ENCODE data around the gene ARVCF.

ARVCF gene

DNA sequence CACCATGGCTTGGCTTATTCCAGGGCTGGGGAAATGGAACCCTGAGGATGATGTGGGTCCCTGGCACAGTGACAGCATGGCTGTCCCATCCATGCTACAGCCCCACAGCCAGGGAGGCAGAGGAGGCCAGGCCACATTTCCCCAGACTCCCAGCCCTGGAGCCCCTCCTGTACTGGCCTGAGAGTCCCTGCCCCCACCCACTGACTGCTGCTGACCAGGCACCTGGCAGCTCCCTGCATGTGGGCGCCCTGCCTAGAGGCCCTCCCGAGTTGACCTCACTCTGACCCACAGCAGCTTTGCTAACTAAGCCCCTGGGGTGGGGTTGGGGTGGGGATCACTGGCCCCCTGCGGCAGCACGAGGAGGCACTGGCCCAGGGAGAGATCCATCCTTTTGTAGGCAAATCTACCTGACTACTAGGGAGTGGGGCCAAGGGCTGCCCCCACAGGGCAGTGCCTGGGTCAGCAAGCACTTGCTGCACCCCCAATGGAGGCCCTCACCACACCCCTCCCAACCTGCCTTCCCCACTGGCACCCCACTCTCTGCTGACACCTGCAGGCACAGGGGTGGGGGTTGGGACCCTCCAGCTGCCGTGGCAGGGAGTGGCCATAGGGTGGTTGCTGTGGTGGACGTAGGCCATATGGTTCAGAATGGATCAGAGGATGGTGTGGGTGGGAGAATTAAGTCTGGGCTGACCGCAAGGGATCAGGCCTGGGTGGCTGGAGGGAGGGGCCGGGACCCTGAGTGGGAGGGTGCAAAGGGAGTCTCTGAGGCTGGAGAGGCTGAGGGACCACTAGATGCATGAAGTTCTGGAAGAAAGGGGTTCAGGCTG, 17.4 kb downstream of the ARVCF start:
- Histone ChIP-seq H3K27me3 (ENCODE audit: control insufficient read depth in 2 of 2, insufficient read depth in 2 of 2, low read length in 2 of 2) (no peaks in the 10 kb centered on the region), H3K4me3 (ENCODE audit: low read length in 2 of 2) (no peak overlapping the region), H3K9ac (ENCODE audit: low read depth in 1 of 2, low read length in 2 of 2) (no peak overlapping the region), H3K4me1 (ENCODE audit: control insufficient read depth in 2 of 2, insufficient read depth in 2 of 2, low read length in 2 of 2) (peaks cover 0 to 2% of the 10 kb centered on the region in 2 donors), H3K9me3 (ENCODE audit: control insufficient read depth in 2 of 2, low read length in 2 of 2) (no peaks in the 10 kb centered on the region), H3K36me3 (ENCODE audit: control insufficient read depth in 2 of 2, insufficient read depth in 2 of 2, low read length in 2 of 2) (no peaks in the 10 kb centered on the region), H3K27ac (ENCODE audit: low read depth in 2 of 2, low read length in 2 of 2) (no peak overlapping the region)

DNA sequence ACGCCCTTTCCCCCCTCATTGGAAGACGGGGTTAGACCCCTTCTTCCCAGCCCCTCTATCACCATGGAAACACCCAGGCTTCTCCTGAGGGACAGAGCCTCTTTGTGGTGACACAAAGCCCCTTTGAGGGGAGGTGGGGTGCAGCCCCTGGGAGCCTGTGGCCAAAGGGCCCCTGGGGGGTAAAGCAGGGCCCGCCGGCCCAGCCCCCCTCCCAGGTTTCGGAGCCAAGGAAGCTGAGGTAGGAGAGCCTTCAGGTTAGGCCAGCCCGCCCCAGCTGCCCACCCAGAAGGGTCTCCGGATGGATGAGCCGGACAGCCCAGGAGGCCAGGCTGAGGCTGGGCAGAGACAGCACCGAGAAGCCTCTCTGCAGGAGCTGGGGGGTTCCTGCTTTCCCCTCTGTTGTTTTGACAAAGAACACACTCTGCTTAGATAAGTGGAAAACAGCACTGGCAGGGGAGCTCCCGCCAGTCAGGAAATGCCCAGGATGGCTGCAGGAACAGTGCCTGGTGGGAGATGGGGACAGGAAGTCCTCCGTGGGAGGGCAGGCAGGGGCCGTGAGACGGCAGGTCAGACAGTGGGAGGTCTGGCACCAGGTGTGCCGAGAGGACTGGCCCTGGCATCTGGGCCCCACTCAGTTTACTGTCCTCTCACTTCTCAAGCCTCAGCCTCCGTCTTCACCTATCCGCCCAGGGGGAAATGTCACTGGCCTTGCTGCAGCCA, 18.2 kb downstream of the ARVCF start:
- H3K36me3 ChIP-seq (ENCODE audit: control insufficient read depth in 2 of 2, insufficient read depth in 2 of 2, low read length in 2 of 2): no peaks in the 10 kb centered on the region
- no peak overlapping the region for H3K4me3 ChIP-seq (ENCODE audit: low read length in 2 of 2)
- no peaks in the 10 kb centered on the region for H3K27me3 ChIP-seq (ENCODE audit: control insufficient read depth in 2 of 2, insufficient read depth in 2 of 2, low read length in 2 of 2)
- H3K4me1 ChIP-seq (ENCODE audit: control insufficient read depth in 2 of 2, insufficient read depth in 2 of 2, low read length in 2 of 2): peaks cover 0 to 2% of the 10 kb centered on the region in 2 donors
- H3K9me3 ChIP-seq (ENCODE audit: control insufficient read depth in 2 of 2, low read length in 2 of 2): no peaks in the 10 kb centered on the region
- H3K27ac ChIP-seq (ENCODE audit: low read depth in 2 of 2, low read length in 2 of 2): no peak overlapping the region
- H3K9ac ChIP-seq (ENCODE audit: low read depth in 1 of 2, low read length in 2 of 2): no peak overlapping the region

- no peak overlapping the region for H3K27ac ChIP-seq (ENCODE audit: low read depth in 2 of 2, low read length in 2 of 2)
- no peaks in the 10 kb centered on the region for H3K27me3 ChIP-seq (ENCODE audit: control insufficient read depth in 2 of 2, insufficient read depth in 2 of 2, low read length in 2 of 2)
- H3K4me3 ChIP-seq (ENCODE audit: low read length in 2 of 2): no peak overlapping the region
- H3K9me3 ChIP-seq (ENCODE audit: control insufficient read depth in 2 of 2, low read length in 2 of 2): no peaks in the 10 kb centered on the region
- H3K36me3 ChIP-seq (ENCODE audit: control insufficient read depth in 2 of 2, insufficient read depth in 2 of 2, low read length in 2 of 2): no peaks in the 10 kb centered on the region
- peaks cover 0 to 2% of the 10 kb centered on the region in 2 donors for H3K4me1 ChIP-seq (ENCODE audit: control insufficient read depth in 2 of 2, insufficient read depth in 2 of 2, low read length in 2 of 2)
- H3K9ac ChIP-seq (ENCODE audit: low read depth in 1 of 2, low read length in 2 of 2): no peak overlapping the region
Observed at GRCh38 chr22:19997561-19998231, 18.9 kb downstream of the ARVCF start.

DNA sequence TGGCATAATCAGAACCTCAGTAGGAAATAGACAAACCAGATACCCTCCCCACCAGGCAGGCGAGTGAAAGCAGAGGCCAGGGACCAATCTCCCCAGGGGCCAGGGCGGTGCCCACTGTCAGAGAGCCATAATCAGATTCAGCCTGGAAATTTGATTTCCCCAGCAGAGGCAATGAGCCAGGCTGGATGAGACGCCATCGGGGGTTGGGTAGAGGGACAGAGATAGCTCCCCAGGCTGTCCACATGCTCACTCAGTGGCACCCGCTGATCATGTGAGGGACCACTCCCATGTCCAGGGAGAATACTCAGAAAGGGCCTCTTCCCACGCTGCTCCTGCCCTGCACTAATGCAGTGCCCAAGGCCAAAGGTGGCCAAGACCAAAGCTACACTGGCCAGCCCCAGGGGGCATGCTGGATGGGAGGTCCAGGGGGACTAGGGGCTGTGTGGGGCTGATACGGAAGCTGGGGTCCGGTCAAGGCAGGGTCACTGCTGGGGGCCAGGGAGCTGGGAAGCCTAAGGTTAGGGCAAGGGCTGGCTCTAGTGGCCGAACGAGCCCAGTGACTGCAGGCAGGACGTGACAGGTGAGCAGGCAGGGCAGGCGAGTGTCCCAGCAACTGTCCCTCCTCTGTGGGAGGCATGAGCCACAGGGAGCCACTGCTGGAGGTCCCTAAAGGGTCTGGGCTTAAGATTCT, 19.8 kb downstream of the ARVCF start:
- Histone ChIP-seq H3K36me3 (ENCODE audit: control insufficient read depth in 2 of 2, insufficient read depth in 2 of 2, low read length in 2 of 2) (no peaks in the 10 kb centered on the region), H3K4me1 (ENCODE audit: control insufficient read depth in 2 of 2, insufficient read depth in 2 of 2, low read length in 2 of 2) (peaks cover 0 to 2% of the 10 kb centered on the region in 2 donors), H3K27ac (ENCODE audit: low read depth in 2 of 2, low read length in 2 of 2) (no peak overlapping the region), H3K4me3 (ENCODE audit: low read length in 2 of 2) (no peak overlapping the region), H3K9me3 (ENCODE audit: control insufficient read depth in 2 of 2, low read length in 2 of 2) (no peaks in the 10 kb centered on the region), H3K27me3 (ENCODE audit: control insufficient read depth in 2 of 2, insufficient read depth in 2 of 2, low read length in 2 of 2) (no peaks in the 10 kb centered on the region), H3K9ac (ENCODE audit: low read depth in 1 of 2, low read length in 2 of 2) (no peak overlapping the region)

GRCh38 chr22:19995611-19996339, 20.8 kb downstream of the ARVCF start:
- Histone ChIP-seq H3K27ac (ENCODE audit: low read depth in 2 of 2, low read length in 2 of 2) (peak overlapping the region in 1 of 2 donors; percentile 23), H3K27me3 (ENCODE audit: control insufficient read depth in 2 of 2, insufficient read depth in 2 of 2, low read length in 2 of 2) (no peaks in the 10 kb centered on the region), H3K4me1 (ENCODE audit: control insufficient read depth in 2 of 2, insufficient read depth in 2 of 2, low read length in 2 of 2) (peaks cover 0 to 2% of the 10 kb centered on the region in 2 donors), H3K9me3 (ENCODE audit: control insufficient read depth in 2 of 2, low read length in 2 of 2) (no peaks in the 10 kb centered on the region), H3K9ac (ENCODE audit: low read depth in 1 of 2, low read length in 2 of 2) (no peak overlapping the region), H3K4me3 (ENCODE audit: low read length in 2 of 2) (no peak overlapping the region), H3K36me3 (ENCODE audit: control insufficient read depth in 2 of 2, insufficient read depth in 2 of 2, low read length in 2 of 2) (no peaks in the 10 kb centered on the region)

DNA sequence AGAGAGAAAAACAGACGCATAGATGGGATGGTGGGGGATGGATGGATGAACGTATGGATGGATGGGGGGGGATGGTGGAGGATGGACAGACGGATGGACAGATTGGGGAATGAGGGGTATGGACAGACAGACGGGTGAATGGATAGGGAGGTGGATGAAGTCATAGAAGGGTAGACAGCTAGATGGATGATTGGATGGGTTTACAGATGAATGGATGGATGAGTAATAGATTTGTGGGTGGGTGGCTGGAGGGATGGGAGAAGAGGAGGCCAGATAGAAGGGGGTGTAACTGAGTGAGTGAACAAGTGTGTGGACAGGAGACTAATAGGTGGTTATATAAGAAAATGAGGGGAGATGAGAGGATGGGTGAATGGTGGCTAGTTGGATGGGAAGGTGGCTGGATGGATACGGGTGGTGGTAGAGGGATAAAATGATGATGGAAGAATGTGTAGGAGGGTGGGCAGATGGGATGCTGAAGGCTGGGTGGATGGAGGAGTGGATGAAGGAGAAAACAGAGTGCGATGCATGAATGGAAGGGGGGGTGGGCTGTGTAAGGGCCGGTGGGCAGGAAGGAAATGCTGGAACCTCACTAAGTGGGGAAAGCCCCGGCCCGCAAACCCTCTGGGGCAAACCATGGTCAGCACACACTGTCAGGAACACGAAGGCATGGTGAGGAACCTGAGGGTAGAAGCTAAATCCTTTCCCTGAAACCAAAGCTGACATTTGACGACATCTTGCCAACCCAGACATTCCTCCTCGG, 21.6 kb downstream of the ARVCF start:
- H3K4me3 ChIP-seq (ENCODE audit: low read length in 2 of 2): no peak overlapping the region
- no peaks in the 10 kb centered on the region for H3K36me3 ChIP-seq (ENCODE audit: control insufficient read depth in 2 of 2, insufficient read depth in 2 of 2, low read length in 2 of 2)
- no peaks in the 10 kb centered on the region for H3K9me3 ChIP-seq (ENCODE audit: control insufficient read depth in 2 of 2, low read length in 2 of 2)
- peaks cover 0 to 2% of the 10 kb centered on the region in 2 donors for H3K4me1 ChIP-seq (ENCODE audit: control insufficient read depth in 2 of 2, insufficient read depth in 2 of 2, low read length in 2 of 2)
- no peak overlapping the region for H3K9ac ChIP-seq (ENCODE audit: low read depth in 1 of 2, low read length in 2 of 2)
- no peaks in the 10 kb centered on the region for H3K27me3 ChIP-seq (ENCODE audit: control insufficient read depth in 2 of 2, insufficient read depth in 2 of 2, low read length in 2 of 2)
- H3K27ac ChIP-seq (ENCODE audit: low read depth in 2 of 2, low read length in 2 of 2): no peak overlapping the region

- Histone ChIP-seq H3K4me3 (ENCODE audit: low read length in 2 of 2) (no peak overlapping the region), H3K9ac (ENCODE audit: low read depth in 1 of 2, low read length in 2 of 2) (no peak overlapping the region), H3K36me3 (ENCODE audit: control insufficient read depth in 2 of 2, insufficient read depth in 2 of 2, low read length in 2 of 2) (no peaks in the 10 kb centered on the region), H3K4me1 (ENCODE audit: control insufficient read depth in 2 of 2, insufficient read depth in 2 of 2, low read length in 2 of 2) (peaks cover 0 to 2% of the 10 kb centered on the region in 2 donors), H3K27ac (ENCODE audit: low read depth in 2 of 2, low read length in 2 of 2) (no peak overlapping the region), H3K9me3 (ENCODE audit: control insufficient read depth in 2 of 2, low read length in 2 of 2) (no peaks in the 10 kb centered on the region), H3K27me3 (ENCODE audit: control insufficient read depth in 2 of 2, insufficient read depth in 2 of 2, low read length in 2 of 2) (no peaks in the 10 kb centered on the region)
Observed at GRCh38 chr22:19993926-19994325, 22.7 kb downstream of the ARVCF start.

- Histone ChIP-seq H3K4me1 (ENCODE audit: control insufficient read depth in 2 of 2, insufficient read depth in 2 of 2, low read length in 2 of 2) (peaks cover 0 to 2% of the 10 kb centered on the region in 2 donors), H3K27ac (ENCODE audit: low read depth in 2 of 2, low read length in 2 of 2) (no peak overlapping the region)
Observed at GRCh38 chr22:19992921-19993355, 23.7 kb downstream of the ARVCF start.

DNA sequence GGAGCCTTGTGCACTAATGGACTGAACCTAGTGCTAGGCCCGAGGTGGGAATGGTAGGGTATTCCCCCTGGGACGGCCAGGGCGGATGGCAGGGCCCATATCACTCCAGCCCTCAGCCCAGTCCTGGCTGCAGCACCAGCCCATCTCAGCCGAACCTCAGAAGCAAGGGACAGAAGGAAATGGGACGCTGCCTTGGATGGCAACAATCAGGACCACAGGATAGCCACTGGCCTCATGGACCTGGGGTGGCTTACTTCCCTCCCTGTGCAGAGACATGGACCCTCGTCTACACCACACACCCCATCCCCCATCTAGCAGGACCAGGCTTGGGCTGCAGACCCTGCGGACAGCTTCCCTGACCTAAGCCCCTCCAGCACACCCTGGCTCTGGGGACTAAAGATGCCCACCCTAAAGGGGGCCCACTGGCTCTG, 24.1 kb downstream of the ARVCF start:
- H3K27me3 ChIP-seq (ENCODE audit: control insufficient read depth in 2 of 2, insufficient read depth in 2 of 2, low read length in 2 of 2): no peaks in the 10 kb centered on the region
- H3K4me1 ChIP-seq (ENCODE audit: control insufficient read depth in 2 of 2, insufficient read depth in 2 of 2, low read length in 2 of 2): peaks cover under 1 to 2% of the 10 kb centered on the region in 2 donors
- no peak overlapping the region for H3K27ac ChIP-seq (ENCODE audit: low read depth in 2 of 2, low read length in 2 of 2)
- H3K9me3 ChIP-seq (ENCODE audit: control insufficient read depth in 2 of 2, low read length in 2 of 2): no peaks in the 10 kb centered on the region
- no peak overlapping the region for H3K9ac ChIP-seq (ENCODE audit: low read depth in 1 of 2, low read length in 2 of 2)
- H3K36me3 ChIP-seq (ENCODE audit: control insufficient read depth in 2 of 2, insufficient read depth in 2 of 2, low read length in 2 of 2): no peaks in the 10 kb centered on the region
- H3K4me3 ChIP-seq (ENCODE audit: low read length in 2 of 2): no peak overlapping the region

More at GRCh38 chr22:19992921-19993355, 23.7 kb downstream of the ARVCF start:
- H3K9me3 ChIP-seq (ENCODE audit: control insufficient read depth in 2 of 2, low read length in 2 of 2): no peaks in the 10 kb centered on the region
- H3K9ac ChIP-seq (ENCODE audit: low read depth in 1 of 2, low read length in 2 of 2): no peak overlapping the region
- no peak overlapping the region for H3K4me3 ChIP-seq (ENCODE audit: low read length in 2 of 2)
- H3K36me3 ChIP-seq (ENCODE audit: control insufficient read depth in 2 of 2, insufficient read depth in 2 of 2, low read length in 2 of 2): no peaks in the 10 kb centered on the region
- no peaks in the 10 kb centered on the region for H3K27me3 ChIP-seq (ENCODE audit: control insufficient read depth in 2 of 2, insufficient read depth in 2 of 2, low read length in 2 of 2)

All from mucosa of rectum (tissue), 2 donors.